IPS-18c (cell line): ENCODE results near the gene CCNI2.
A peak's percentile ranks its signal among the peaks of the same experiment; 100 is the strongest.

Source experiments
- H3K4me3 ChIP-seq: 2 replicates; pipeline ENCODE4 v1.7.0; 2013; ENCODE audit warnings: low read depth, mild to moderate bottlenecking, low read length, moderate library complexity; ENCODE audit not compliant: insufficient read depth
- H3K9me3 ChIP-seq: one replicate; pipeline ENCODE4 v1.6.1; 2013; ENCODE audit warnings: mild to moderate bottlenecking, low read length, moderate library complexity; ENCODE audit not compliant: control insufficient read depth, insufficient read depth

CCNI2 gene

DNA sequence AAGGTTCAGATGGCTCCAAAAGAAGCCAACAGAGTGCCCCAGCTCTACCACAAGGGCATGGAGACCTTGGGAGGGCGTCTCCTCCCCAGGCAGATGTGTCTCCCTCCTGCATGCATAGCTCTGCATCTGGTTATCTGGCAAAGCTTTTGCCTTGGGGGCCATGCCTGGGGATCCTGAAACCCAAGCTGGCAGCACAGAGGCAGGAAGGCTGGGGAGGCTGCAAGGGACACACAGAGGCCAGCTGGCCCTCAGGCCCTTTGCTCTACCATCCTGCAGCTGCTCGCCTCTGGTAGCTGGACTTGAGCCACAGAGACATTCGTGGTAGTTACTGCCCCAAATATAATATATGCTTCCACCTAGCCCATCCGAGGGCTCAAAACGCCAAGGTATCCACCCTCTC, 25.9 kb downstream of the CCNI2 start:
- H3K4me3 ChIP-seq, result no peak overlapping the region
- no peaks in the 10 kb centered on the region for H3K9me3 ChIP-seq

DNA sequence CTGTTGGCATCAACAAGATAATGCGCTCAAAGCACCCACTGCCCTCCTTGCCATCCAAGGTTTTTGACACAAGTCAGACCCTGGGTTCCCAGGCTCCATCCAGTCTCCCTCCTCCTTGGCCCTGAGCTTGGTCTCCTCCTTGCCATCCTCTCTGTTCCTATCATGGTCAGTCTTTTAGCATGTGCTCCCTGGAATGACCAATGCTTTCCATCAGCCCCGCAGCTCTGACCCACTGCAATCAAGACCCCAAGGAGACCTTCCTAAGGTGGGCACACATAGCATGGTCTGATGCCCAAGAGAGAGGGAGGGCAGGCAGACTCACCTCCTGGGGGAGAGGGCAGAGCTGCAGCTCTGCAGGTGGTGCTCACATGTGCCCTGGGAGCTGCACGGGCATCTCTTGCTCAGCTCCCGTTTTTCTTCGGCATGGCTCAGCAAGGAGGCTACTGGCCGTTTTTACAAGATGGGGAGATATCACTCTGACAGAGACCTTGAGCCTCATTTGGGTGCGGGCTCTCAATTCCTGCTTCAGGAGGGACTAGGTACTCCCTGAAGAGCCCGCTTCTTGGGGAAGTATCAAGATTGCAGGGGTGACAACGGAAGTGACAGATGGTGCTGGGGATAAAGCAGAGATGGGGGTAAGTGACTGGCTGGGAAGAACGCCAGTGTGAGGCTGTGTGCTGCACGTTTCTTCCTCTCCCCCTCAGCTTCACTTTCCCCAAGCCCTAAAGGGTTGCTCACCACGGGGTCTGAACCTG, 26.6 kb downstream of the CCNI2 start:
- no peaks in the 10 kb centered on the region for H3K9me3 ChIP-seq
- H3K4me3 ChIP-seq, result no peak overlapping the region

DNA sequence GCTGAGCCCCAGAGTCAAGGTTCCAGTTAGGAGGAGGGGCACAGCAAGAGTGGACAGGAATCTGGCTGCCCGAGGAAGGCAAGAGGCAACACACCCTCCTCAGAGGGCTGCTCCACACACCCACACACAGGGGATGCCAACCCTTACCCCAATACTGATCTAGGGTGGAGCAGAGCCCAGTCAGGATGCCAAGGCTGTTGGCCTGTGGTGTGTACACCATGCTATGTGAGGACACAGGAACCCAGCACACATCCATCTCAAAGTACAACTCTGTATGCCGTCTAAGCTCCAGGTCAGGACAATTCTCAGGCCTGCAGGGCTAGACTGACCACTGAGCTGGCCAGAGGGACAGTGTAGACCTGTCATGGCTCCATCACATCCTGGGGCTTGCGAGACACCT, 27.2 kb downstream of the CCNI2 start:
- no peak overlapping the region for H3K4me3 ChIP-seq

DNA sequence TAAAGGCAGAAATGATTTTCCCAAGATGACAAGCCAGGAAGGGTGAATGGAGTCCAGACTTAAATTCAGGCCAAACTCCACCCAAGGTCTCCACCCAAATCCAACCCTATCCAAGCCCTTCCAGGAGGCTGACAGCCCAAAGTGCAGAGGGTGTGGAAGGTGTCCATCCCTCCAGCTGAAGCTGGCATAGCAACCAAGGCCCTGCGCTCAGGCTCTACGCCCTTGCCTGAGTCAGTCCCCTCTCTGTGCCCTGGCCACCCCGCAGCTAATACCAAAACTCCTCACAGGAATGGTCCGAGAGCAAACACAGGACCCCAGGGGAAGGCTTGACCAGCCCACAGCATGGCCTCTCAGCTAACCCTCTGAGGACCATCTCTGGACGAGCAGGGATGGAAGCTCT, 27.7 kb downstream of the CCNI2 start:
- no peak overlapping the region for H3K4me3 ChIP-seq
- H3K9me3 ChIP-seq, result no peaks in the 10 kb centered on the region

More for the DNA sequence above, 27.2 kb downstream of the CCNI2 start:
- H3K9me3 ChIP-seq, result no peaks in the 10 kb centered on the region

DNA sequence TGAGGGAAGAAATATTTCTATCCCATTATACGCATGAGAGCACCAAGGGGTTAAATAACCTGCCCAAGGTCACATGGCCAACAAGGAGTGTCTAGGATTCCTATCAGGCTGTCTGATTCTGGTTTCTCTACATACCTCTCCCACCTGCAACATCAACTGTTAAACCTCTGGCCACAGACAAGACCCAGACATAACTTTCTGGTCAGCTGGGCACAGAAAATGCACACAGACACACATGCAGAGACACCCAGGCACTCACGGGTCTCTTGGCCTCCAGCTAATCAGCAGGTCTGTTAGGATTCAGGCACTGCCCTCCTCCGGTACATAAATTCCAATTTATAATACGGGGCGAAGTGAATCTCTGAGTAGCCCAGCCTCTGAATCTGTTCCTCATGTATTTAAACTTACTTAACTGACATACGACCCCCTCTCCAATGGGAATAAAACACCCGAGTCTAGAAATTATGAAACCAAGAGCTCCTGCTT, 28.3 kb downstream of the CCNI2 start:
- H3K9me3 ChIP-seq, result no peaks in the 10 kb centered on the region
- no peak overlapping the region for H3K4me3 ChIP-seq

DNA sequence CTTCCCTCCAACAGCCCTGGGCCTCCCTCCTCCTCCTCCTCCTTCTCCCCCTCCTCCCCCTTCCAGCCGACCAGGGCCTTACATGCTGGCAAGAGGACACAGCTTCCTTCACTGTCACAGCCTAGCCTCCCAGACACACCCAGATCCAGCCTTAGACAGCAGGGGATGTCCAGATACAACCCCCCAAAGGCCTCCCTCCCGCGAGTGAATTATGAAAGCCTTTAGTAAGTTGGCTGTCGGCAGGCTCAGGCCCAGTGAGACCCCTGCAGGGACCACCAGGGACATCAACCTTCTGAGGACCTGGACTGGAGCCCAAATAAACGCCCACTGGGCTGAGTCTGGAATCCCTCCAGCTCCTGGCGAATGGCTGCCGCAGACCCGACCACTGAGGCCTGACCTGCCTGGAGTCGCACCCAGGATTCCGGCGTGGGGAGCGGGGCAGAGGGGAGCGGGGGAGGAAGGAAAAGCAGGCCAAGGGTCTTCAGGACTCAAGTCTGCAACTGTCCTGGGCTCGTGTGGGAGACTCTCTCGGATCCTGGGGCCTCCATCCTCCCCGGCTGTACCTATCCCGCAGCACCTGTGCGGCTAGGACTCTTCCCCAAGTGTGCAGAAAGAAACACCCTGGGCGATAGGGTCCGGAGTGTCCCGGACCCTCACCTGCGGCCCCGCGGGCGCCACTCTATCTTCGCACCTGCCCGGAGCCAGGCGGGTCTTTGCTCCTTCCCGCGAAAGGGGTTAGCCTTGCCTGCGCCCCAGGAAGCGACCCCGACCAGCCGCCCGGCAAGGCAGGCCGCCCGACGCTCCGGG, 29.1 kb downstream of the CCNI2 start:
- Histone ChIP-seq H3K4me3 (peak overlapping the region; percentile 74), H3K9me3 (no peaks in the 10 kb centered on the region)

DNA sequence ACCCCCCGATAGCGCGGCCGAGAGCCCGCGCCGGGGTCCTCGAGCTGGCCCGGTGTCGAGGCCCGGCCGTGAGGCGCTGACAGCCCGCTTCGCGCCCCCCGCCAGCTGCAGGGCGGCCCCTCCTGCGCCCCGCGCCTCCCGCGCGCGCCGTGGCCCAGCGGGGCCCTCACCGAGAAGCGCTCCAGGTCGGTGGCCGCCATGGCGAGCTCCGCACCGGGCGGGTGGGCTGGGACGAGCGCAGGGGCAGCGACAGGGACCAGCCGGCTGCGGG, 29.6 kb downstream of the CCNI2 start:
- H3K9me3 ChIP-seq, result no peaks in the 10 kb centered on the region
- H3K4me3 ChIP-seq, result peak overlapping the region; percentile 74

DNA sequence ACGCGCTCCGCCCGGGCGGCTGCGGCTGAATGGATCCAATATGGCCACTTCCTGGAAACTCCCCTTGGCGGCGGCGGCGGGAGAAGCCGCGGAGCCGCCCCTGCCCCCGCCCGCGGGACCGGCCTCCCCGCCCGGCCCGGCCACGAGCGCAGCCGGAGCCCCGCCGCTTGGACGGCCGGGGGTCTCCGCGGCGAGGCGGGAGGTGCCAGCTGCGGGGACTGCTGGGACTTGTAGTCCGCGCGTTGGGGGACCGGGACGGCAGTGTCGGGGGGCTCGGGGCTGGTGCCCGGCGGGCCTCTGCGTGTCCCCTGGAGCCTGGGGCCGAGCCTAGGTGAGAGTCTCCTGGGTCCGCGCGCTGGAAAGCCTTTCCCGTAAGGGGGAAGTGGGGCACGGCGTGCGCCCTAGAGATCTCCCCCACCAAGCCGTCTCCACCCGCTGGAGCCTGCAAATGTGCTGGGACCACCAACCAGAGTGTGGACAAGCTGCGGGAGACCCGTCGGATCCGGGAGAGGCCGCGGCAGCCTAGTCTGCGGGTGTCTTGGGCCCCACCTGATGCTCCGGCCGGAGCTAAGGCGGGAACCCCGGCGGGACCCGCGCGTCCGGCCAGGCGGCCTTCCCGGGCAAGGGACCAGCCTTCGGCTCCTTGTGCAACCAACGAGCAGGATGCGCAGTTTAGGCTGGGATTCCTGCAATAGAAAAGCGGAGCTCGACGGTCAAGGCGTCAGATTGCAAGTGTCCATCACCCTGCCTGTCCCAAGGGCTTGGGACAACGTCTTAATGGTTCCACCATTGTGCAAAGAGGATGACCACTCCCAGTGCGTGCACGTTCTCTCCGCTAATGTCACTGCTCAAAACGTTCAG, 30.2 kb downstream of the CCNI2 start, which contains the start of gene SEPTIN8:
SEPTIN8 (minus strand) TSS at position 31 of the 861 bp plus-strand sequence. CDS start 102 bp downstream, outside the sequence.
- Histone ChIP-seq H3K4me3 (peak within 1 kb of the TSS; percentile 74), H3K9me3 (no peaks in the 10 kb centered on the region)

DNA sequence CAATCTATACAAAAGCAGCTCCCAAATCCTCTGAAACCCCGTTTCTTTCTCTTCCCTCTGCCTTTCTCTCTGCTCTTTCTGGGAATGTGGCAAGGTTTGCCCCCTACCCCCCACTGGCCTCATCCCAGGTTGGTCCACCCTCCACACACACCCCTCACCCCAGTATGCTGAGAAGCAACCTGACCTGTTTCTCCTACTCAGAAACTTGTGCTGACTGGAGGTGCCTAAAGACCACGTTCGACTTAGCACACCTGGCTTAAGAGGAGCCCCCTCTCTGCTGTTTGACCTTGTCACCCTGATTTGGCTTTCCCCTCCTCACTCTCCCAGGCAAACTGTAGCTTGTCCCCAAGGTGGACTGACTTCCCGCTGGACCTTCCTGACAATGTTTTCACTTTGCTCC, 30.9 kb downstream of the CCNI2 start:
- Histone ChIP-seq H3K4me3 (no peak overlapping the region), H3K9me3 (no peaks in the 10 kb centered on the region)

DNA sequence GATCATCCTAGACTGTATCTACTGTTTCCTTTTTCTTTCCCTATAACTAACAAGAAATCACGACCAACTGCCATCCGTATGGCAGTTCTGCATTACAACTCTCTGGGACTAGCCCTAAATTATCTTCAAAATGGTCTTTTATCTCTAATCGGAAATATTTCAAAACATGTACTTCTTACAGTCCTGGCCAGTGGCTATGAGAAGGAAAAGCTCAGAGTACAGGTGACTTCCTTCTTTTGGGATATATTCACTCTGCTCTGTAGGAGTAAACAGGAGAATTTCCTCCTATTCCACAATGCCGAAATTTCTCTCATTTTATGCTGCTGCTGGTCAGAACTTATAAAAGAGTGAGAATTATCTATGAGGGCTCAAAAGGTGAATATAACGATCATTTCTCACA, 31.6 kb downstream of the CCNI2 start:
- no peaks in the 10 kb centered on the region for H3K9me3 ChIP-seq

DNA sequence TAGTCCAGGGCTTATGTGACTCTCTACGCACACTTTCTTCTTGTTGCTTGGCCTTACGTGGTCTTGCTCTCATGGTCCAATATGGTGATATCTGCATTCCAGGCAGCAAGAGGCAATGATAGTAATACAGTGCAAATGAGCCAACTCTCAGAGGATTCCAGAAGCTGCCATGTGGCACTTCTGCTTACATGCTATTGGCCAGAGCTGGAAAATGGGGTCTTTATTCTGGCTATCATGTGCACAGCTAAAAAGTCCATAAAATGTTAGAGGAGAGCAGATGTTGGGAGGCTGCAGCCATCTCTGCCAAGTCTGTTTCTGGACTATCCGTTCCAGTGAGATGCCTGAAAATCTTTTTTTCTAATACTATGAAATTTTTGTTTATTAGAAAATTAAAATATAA, 32.7 kb downstream of the CCNI2 start:
- Histone ChIP-seq H3K9me3 (no peaks in the 10 kb centered on the region), H3K4me3 (no peak overlapping the region)

More for the DNA sequence above, 31.6 kb downstream of the CCNI2 start:
- H3K4me3 ChIP-seq, result no peak overlapping the region

DNA sequence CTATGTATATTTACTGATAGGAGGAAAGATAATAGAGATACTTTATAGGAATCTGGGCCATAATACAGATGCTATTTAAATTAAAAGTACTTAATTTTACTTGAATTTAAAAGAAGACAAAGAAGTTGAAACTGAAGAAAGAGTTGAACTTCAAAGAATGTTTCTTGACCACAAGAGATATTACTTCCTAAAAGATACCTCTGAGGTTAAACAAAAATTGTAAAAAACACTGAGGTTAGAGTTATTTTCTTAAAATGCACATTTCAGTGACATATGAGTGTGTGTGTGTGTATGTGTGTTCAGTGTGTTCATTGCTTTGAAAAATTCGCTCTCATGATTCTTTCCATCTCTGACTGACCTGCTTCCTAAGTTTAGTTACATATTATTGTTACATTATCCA, 33.4 kb downstream of the CCNI2 start:
- H3K4me3 ChIP-seq, result no peak overlapping the region
- no peaks in the 10 kb centered on the region for H3K9me3 ChIP-seq

DNA sequence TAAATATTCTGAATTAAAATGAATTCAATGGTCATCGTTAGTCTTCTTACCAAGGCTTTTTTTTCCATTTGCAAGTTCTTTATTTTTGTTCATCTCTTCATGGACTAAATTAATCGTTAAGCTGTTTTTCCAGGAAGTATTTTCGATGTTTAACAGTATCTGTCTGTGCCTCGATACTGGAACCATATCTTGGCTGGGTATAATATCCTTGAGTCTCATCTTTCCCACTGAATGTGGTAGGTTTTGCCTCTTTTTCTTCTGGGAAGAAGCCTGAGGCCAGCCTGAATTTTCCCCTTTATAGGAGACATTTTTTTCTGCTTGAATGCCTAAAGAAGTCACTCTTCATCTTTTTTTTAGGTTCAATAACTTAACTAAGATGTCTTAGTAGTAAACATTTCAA, 33.8 kb downstream of the CCNI2 start:
- no peaks in the 10 kb centered on the region for H3K9me3 ChIP-seq
- H3K4me3 ChIP-seq, result no peak overlapping the region

DNA sequence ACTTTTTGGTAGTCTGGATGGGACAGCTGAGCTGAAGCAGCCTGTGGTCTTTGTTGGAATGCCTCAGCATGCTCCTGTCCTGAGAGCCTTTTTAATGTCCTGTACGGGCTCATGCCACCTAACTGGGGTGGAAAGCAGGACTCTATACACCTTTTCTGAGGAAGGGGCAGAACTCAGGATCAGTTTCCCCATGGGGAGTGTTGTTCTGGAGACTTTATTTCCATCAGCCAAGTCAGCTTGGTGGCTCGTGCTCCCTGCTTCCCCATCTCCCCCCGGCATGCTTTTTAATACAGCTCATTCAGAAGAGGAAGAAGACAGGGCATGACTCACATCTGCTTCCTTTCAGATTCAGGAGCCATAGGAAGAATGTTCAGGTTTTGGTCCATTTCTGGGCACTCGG, 34.9 kb downstream of the CCNI2 start:
- H3K9me3 ChIP-seq, result no peaks in the 10 kb centered on the region
- no peak overlapping the region for H3K4me3 ChIP-seq

DNA sequence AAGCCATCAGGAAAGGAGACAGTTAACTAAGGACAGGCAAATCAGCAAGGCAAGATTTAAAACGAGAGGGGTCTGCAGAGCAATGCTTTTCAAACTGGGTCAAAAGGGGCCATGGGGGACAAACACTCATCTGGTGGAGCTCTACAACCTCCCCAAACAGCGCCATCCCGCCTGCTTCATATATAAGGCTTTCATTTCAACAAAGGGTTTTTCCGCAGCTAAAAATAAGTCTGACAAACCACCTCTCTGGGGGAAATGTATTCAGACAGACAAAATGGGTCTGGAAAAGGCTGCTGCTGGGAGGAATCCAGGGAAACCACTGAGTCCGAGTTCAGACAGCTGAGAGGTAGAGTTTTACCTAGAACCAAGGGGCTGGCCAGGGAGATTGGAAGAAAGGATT, 38.1 kb downstream of the CCNI2 start:
- no peak overlapping the region for H3K4me3 ChIP-seq
- peaks cover 4% of the 10 kb centered on the region for H3K9me3 ChIP-seq

DNA sequence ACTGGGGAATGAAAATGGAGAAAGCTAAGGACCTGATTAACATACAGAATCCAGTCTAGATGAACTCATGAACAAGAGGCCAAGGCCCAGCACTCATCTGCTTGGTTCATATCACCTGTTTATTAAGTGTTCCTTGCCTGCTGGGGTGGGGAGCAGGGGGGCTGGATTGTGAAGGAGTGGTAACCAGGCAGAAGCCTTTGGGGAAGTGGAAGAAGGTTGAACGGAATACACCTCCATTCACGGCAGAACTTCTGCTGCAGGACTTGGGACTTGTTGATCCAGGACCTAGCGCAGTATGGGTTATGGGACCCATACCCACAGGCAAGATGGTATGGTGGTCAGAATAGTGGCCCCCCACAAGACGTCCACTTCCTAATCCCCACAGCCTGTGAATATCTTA, 38.6 kb downstream of the CCNI2 start:
- Histone ChIP-seq H3K4me3 (no peak overlapping the region), H3K9me3 (peaks cover 4% of the 10 kb centered on the region)

DNA sequence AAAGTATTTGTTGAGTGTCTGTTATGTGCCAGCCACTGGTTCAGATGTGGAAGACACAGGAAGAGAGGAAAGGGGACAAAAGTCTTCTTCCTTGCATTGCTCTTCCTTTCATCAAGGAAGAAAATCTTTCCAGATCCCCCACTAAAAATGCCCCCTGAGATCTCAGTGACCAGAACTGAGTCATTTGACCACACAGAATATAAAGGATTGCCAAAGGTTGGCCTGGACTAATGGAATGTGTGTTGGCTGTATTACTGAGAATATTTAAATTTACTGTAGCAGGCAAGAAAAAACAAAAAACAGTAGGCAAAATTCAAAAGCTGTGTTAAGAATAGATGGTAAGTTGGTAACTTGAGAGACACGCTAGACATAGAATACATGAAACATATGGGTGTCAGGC, 39.9 kb downstream of the CCNI2 start:
- H3K4me3 ChIP-seq, result no peak overlapping the region
- H3K9me3 ChIP-seq, result peaks cover 4% of the 10 kb centered on the region

DNA sequence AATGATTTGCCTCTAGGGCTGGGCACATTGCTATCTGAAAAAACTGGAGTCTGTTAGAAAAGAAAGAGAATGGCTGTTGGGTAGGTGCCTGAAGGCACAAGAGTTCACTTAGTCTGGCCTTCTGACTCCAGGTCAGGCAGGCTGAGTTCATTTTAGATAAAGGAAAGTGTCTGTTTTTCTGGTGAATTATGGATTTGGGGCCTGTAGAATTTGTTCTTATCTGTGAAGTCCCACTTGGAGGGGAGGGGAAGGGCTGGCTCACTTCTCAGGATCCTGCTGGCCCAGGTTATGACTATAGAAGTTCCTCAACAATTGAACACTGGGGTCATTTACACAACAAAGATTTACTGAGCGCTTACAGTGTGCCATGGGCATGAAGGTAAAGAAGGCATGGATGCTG, 41.3 kb downstream of the CCNI2 start:
- Histone ChIP-seq H3K9me3 (peaks cover 4% of the 10 kb centered on the region), H3K4me3 (no peak overlapping the region)
